Kidney (tissue), 2 donors: Measurements from ENCODE around the gene STAG1. TPM values are rescaled to one million over a fixed set of nuclear protein-coding genes. Genes with fewer than 3 reads are reported as not detected.

Source experiments
- polyA plus RNA-seq: library from polyadenylated mRNA; stranded (reverse); fragments of 350-450 nt; fragmentation: Illumina TruSeq; extraction: RNeasy Lipid Tissue Mini Kit (QIAGEN cat#74804); gene quantifications from one replicate; pipeline ENCODE4 v1.2.3, GENCODE V29; 2014; ENCODE audit warnings: low read depth, low replicate concordance; ENCODE audit not compliant: insufficient read depth
- total RNA-seq: library from RNA; stranded (reverse); fragmentation: NEBNext Ultra II Directional; extraction: Animal tissue kit (Norgen Biotek cat#: 25700); gene quantifications from one replicate; pipeline ENCODE4 v1.2.1, GENCODE V29; 2021
- donor health status: DM: yes; HTN: yes; CAD: no.

The STAG1 gene
- total and polyA plus RNA-seq, 2 donors from 2014 or later, result 7.8 to 49.9 TPM

Other genes with a start within 250 kb of the STAG1 start
- gene SLC35G2, start 66.7 kb upstream of the STAG1 start, total RNA-seq, result 5.4 TPM
- 4.2 TPM for gene SLC35G2, start 66.7 kb upstream of the STAG1 start, polyA plus RNA-seq
- 46.8 TPM for gene NCK1, start 109.8 kb upstream of the STAG1 start, total RNA-seq
- 12.6 TPM for gene NCK1, start 109.8 kb upstream of the STAG1 start, polyA plus RNA-seq
- 0.79 TPM for gene IL20RB, start 205.6 kb upstream of the STAG1 start, total RNA-seq
- not detected for gene IL20RB, start 205.6 kb upstream of the STAG1 start, polyA plus RNA-seq